ENCODE data around the gene COL4A1. TPM values are rescaled to one million over a fixed set of nuclear protein-coding genes. Genes with fewer than 3 reads are reported as not detected.

Gene COL4A1
- total RNA-seq, 1 donor from 2014 or later = 1,882 TPM

GRCh38 chr13:110157718-110158117 lies 149.2 kb downstream of the COL4A1 start:
- DNase-seq = no peak

DNA sequence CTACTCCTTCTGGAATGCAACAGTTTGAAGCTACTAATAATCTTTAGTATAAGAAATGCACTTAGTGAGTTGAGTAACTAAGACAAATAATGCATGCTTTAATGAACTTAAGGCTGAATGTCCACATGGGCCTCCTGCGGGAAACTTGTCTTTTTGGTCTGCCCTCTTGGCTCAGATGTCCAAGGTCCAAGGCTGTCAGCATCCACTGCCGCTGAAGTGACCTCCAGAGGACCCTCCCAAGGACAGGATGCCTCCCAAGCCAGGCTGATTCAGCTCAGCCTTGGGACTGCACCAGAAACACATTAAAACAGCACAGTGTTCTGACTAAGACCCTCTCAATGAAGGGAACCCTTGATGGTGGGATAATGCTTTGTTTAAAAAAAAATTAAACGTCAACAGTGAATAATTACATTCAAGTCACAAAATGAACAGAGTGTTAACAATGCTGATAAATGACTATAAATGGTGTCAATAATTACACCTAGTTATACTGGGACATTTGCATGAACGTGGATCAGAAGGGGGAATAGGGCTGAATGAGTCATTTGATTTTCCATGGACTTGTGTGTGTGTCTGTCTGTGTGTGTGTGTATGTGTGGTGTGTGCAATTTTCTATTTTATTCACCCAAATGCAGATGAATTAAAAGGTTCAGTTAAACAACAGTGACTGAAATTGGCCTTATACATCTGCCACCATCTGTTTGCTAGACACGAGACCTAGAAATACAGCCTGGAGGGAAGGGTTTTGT lies 150.5 kb downstream of the COL4A1 start:
- DNase-seq = no peak

DNA sequence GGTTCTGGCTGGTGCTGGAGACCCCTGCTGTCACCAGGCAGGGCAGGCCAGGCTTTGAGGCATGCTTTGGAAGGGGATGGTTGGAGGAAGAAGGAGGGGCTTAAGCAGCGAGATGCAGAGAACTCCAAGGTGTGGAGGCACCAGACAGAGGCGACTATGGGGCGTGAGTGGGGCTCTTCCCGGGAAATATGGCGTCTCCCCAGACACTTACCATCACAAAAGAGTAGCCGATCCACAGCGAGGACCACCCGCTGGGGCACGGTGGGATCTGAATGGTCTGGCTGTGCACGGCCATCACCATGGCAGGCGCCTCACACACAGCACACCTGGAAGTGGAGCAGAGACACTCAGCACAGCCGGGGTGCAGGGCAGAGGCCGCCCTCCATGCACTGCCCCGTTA lies 151.9 kb downstream of the COL4A1 start:
- DNase-seq = no peak

- no peak for DNase-seq
Measured at GRCh38 chr13:110154410-110154933, 152.5 kb downstream of the COL4A1 start.

GRCh38 chr13:110152351-110152750 lies 154.6 kb downstream of the COL4A1 start:
- DNase-seq = no peak

DNA sequence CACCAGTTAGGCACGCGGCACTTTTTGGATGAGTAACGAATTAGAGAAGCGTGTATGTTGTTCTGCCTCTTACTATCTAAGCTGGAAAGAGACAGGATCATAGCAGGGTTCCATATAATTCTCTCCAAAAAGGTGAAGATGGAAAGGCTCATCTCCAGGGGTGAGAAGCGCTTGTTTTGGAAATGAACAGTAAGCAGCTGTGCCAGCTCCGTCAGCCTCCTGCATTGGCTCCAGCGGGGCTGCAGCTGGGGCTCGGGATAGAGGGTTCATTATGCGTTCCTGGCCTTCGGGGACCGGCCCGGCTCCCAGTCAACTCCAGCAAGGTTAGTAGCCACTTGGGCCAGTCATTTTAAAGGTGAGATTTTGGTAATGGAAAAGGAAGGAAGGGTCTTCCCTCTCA lies 155.5 kb downstream of the COL4A1 start:
- DNase-seq = no peak

GRCh38 chr13:110150384-110151101 lies 156.4 kb downstream of the COL4A1 start:
- DNase-seq = no peak

DNA sequence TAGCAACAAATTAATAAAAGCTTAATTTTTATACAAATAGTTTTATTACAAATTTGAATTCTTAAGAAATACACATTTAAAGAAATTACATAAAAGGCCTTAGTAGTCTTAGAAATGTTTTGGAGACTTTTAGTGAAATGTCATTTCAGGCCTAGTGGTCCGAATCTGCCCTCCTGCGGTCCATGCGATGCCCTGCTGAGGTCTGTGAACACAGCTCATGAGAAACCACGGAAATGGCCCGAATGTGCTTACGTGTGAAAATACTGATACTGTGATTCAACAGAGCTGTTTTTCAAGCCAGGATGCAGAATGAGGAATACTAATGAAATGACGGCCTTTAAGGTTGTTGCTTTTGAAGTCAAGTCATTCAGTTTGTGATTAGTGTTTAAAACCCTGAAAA lies 157.9 kb downstream of the COL4A1 start:
- DNase-seq = no peak

DNA sequence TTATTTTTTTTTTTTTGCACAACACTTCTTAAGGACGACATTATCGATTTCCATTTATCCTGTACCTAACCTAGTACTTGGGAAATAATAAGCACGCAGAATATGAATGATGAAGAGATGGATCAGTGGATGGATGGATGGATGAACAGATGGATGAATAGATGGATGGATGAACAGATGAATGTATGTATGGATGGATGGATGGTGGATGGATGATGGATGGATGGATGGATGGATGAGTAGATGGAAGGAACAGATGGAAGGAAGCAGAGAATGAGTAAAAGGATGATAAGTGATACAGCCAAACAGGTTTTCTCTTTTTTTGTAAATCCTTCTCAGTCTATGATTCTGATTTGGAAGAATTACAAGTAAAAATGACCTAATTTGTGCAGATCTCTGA lies 166.9 kb downstream of the COL4A1 start:
- DNase-seq = no peak

- DNase-seq = peak; percentile 27
Measured at GRCh38 chr13:110138700-110139036, 168.3 kb downstream of the COL4A1 start.

DNA sequence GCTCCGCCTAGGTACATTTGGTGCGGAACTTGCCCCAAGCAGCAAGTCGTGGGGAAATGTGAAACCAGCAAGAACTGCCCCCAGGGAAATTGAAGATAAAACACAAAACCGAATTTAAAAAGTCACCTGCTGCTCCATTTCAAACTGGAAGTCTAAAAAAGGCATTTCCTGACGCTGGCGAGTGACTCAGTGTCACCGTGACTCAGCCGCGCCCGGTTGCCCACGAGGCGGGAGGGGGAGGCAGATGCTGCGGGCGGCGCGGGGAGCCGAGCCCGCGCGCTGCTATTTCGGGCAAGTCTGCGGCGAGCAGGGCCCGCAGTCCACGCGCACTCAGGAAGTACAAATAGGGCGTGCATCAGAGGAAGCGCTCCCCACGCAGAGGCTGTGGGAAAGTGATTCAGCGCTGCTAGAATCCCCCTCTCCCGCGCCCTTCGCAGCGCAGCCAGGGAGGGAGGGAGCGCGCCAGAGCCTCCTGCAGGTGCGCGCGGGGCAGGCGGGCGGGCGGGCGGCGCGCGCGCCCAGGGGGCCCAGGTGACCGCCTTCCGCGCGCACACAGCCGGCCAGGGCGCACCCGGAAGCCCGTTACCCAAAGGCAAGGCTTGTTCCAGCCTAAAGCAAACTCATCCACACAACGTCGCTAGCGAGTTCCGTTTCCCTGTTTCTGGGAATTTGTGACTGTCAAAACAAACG lies 168.8 kb downstream of the COL4A1 start:
- peak; percentile 83 for DNase-seq

DNA sequence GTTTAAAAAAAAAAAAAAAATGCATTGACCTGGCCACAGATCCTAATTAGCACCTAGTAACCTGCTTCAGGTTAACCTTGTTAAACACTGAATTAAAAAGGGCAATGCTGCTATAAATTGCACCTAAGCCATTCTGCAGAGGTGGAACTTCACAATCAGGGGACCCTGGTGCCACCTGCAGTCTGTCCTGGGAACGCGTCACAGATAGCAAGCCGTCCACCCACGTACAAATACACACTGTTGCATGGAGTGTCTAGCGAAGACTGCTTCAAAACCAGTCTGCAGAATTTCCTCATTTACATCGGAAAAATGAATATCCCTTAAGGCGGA lies 169.3 kb downstream of the COL4A1 start:
- peak; percentile 74 for DNase-seq

GRCh38 chr13:110136660-110137585 lies 170.0 kb downstream of the COL4A1 start:
- DNase-seq = no peak

DNA sequence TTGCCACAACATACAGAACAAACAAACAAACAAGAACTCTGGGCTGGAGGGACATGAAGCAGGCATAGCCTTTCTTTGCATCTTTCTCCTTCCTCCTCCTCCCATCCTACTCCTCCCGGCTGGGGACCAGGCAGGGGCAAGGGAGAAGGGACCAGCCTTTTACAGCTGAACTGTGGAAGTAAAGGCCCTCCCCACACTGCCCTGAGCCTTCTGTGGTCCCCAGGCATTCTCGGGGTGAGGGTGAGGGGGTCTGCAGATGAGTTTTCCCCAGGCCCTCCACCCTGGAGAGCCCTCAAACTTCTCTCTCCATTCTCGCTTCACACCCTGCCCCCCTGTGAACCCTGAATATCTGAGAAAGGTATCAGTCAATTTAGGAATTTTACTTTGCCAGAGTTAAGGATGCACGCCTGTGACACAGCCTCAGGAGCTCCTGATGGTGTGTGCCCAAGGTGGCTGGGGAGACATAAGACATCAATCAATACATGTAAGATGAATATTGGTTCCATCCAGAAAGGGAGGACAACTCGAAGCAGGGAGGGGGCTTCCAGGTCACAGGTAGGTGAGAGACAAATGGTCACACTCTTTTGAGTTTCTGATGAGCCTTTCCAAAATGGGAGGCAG lies 170.9 kb downstream of the COL4A1 start:
- no peak for DNase-seq

DNA sequence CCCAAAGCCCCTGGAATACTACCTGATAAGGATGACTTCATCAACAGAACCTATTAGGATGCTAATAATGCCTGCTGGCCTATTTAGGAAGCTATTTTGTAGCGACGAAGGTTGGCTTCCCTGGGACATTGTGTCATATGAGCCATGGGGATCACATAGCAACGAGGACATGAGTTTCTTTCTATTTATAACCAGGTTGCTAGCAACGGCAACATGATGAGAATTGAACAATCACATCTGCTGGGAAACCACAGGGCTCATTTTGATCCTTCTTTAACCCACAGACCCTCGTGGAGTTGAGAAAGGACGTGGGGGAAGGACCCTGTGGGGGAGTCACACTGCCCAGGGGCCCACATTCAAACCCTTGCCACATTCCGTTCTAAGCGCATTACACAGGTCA lies 172.2 kb downstream of the COL4A1 start:
- peak; percentile 32 for DNase-seq

DNA sequence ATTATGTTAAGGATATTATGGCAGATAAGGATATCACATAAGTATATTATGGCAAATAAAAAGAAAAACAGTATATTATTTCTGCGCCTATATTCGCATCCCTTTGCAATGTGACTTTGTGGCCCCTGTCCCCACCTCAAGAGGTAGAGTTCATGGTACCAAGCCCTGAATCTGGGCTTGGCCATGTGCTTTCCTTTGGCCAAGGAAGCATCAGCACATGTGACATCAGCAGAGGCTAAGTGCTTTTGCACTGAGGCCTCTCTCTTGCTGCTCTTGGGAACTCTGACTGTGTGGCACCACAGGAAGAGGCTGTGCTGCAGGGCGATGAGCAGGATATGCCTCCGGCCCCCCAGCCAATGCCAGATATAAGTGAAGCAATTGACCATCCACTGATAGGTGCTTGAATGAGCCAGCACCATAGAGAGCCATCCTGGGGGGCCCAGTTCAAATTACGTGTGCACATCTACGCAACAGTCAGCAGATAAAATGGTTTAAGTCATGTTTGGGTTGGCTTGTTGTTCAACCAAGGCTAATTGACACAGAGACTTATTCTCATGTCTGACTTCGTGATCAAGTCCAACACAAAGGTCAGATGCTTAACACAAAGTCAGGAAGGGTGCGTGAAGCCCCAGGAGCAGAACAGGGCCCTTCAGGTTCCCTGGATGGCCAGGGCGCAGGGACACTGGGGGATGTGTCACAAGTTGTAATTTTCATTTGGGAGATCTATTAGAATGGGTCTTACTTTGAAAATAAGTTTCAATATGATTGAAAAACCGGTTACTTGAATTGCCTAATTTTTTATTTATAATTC lies 173.3 kb downstream of the COL4A1 start:
- DNase-seq = no peak

- DNase-seq = no peak
Measured at GRCh38 chr13:110132225-110132982, 174.6 kb downstream of the COL4A1 start.

DNA sequence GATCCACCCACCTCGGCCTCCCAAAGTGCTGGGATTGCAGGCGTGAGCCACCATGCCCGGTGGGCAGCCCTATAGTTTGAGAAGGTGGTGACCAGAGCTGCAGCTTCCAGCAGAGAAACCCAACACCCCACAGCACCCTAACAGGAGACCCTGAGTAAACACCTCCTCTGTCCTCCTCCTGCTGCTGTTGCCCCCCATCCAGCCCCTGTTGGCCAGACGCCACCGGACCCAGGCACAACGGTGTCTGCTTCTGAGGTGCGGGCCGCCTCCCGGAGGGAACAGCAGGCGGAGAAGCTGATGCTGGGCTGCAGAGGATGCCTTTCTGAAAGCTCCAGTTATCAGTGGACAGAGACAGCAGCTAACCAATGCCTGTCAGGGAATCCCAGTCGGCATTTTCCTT lies 175.5 kb downstream of the COL4A1 start:
- no peak for DNase-seq

GRCh38 chr13:110130431-110130830 lies 176.5 kb downstream of the COL4A1 start:
- no peak for DNase-seq

DNA sequence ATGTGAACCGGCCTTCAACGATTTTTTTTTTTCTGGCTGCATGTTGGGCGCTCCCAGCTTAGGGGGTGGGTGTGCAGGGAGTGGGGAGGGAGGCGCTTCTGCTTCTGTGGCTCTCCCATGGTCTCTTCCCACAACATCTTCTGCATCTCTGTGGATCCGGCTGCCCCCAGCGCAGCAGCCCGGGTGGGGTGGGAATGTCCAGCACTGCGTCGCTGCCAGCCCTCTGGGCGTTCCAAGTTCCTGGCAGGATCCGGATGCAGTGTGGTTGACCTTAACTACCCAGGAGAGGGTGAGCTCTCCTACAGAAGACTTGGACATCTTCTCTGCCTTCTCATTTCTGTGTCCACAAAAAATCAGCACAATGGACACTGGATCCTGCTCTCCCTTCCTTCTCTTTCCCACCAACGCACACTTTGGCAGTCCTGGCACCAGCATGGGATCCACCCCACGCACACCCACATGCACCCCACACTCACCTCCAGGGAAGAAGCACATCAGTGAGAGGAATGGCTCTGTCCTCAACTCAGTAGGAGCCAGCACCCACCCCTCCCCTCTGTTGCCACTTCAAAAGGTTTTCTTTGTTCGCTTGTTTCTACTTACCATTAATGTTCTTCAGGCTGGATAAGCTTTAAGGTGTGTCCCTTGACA lies 177.3 kb downstream of the COL4A1 start:
- DNase-seq = no peak
